SK-N-MC (cell line): Measurements from ENCODE around the gene GPM6B.

Experiments
- EZH2 ChIP-seq: fragments of 200-600 bp; sonication (generic); IDR thresholded peaks from one replicate; pipeline ENCODE4 v1.6.1; 2017; ENCODE audit warnings: antibody characterized with exemption
- FOXP2 ChIP-seq: optimal IDR thresholded peaks from 2 replicates; pipeline ENCODE3; 2011; ENCODE audit warnings: mild to moderate bottlenecking, moderate library complexity; ENCODE audit not compliant: insufficient read depth; ENCODE audit errors: extremely low read length, control extremely low read depth
- POLR2AphosphoS5 ChIP-seq: IDR thresholded peaks from 2 replicates; pipeline ENCODE4 v1.6.1; 2012; ENCODE audit warnings: mild to moderate bottlenecking, low read depth, low read length, borderline replicate concordance

DNA sequence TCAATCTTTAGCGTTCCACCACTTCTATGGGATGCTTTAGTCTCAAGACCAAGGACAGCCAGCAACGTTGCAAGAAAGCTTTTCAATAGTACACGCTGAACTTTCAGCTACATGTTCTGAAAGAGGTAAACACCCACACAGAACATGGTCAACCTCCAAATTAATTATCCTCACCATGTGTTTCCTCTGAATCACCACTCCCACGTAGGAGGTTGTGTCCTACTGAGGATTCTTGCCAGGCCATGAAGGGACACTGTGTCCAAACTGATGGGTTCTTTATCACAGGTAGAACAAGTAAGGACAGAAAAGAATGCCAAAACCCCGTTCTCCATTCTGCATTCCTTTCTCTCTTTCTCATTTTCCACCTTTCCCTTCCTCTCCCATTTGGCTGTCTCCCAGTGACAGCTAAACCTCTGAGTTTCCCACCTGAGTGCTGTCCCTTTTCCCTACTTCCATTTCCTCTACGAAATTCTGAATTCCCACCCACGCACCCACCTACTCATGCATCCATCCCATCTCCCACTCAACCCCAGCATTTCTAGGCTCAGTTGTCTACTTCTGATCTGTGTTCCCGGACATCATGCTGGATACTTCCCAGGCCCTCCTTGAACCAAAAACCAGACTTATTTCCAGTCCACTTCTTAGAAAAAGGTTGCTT, 29.0 kb upstream of the GPM6B start:
- no peak for TF ChIP-seq EZH2
- TF ChIP-seq POLR2AphosphoS5: no peak
- no peak for TF ChIP-seq FOXP2
